ENCODE measurements around the gene FUT7. TPM values are rescaled to one million over a fixed set of nuclear protein-coding genes. Genes with fewer than 3 reads are reported as not detected.

FUT7 gene, protein sequence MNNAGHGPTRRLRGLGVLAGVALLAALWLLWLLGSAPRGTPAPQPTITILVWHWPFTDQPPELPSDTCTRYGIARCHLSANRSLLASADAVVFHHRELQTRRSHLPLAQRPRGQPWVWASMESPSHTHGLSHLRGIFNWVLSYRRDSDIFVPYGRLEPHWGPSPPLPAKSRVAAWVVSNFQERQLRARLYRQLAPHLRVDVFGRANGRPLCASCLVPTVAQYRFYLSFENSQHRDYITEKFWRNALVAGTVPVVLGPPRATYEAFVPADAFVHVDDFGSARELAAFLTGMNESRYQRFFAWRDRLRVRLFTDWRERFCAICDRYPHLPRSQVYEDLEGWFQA
- total RNA-seq, result not detected in 2 replicates

GRCh38 chr9:137031904-137032640 is at the start of gene FUT7:
Gene FUT7, minus strand, starts transcription at chr9:137032088. Its CDS starts 97 bp downstream, at chr9:137031991.

GRCh38 chr9:137077010-137077747 is 45.3 kb upstream of the FUT7 start, which contains the start of gene UAP1L1:
Gene UAP1L1, plus strand, starts transcription at chr9:137077517. Its CDS starts 16 bp downstream, at chr9:137077533.

GRCh38 chr9:137070201-137070905 is 38.5 kb upstream of the FUT7 start, which contains the start of gene SAPCD2:
Gene SAPCD2, minus strand, starts transcription at chr9:137070557. Its CDS starts 97 bp downstream, at chr9:137070460.

DNA sequence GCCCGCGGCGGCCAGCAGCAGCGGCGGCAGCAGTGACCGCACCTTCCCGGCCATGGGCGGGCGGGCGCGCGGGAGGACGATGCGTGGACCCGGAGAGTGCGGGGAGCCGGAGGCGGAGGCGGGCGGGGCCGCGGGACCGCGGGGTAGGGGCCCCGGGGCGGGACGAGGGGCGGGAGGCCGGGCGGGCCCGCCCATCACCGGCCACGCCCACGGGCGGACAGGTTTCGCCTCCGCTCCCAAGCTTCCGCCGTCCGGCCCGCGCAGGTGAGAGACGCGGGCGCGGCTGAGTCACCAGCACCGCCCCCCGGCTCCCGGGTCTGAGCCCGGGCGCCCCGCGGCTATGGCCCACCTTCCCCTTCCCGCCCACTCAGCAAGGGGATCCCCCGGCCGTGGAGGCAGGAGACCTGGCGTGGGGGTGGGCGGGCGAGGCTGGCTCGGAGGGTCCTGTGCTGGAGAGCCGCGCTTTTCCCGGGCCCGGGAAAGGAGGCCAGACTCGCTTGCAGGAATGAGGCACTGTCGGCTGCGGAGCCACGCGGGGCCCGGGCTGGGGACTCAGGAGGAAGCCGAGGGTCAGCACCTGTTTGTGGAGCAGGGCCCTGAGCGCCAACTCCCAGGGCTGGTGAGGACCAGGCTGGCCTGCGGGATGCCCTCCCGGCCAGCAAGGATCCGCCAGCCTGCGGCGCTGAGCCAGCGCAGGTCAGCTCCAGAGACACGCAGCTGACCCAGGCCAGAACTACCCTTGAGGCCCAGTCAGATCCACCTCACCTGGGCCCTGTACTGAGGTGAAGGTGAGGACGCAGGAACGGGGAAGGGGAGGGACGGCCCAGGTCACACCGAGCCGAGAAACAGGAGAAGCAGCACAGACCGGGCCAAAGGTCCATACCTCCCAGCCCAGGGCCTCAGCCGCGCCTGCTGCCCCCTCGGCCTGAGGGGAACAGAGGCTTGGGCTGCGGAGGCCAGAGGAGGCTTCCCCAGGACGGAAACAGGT is 22.4 kb upstream of the FUT7 start, which contains the start of gene ENTPD2:
Gene ENTPD2, minus strand, starts transcription at position 118 of the 988 bp plus-strand sequence. Its CDS starts 64 bp downstream, at position 54.

DNA sequence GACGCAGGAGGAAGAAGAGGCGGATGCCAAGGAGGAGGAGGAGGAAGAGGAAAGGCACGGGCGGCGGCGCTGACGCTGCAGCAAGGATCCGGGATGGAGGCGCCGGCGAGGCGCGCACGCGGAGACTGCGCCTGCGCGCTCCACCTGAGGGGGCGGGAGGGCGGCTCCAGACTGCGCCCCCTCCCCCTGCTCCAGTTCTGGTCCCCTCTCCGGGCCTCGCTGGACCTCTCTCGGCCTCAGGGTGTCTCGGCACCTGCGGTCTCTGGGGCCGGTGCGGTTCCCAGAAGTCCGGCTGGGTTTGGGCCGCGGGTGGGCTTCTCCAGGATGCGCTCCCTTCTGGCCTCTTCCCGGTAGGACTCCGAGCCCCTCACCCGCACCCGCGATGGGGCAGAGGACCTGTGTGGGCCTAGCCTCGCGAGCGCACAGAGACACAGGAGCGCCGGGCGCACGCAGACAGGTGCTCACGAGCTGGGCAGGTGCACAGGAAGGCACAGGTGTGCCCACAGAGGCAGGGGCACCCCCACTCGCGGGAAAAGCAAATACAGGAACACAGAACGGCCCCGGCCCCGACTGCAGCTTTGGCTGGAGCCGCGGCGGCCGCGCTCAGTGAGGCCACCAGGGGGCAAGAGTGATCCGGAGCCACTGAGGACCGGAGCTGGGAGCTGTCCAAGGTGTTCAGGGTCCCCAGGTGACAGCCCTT is 14.3 kb upstream of the FUT7 start, which contains the start of gene NPDC1:
Gene NPDC1, minus strand, starts transcription at position 90 of the 700 bp plus-strand sequence. CDS start 188 bp downstream, outside the sequence.

DNA sequence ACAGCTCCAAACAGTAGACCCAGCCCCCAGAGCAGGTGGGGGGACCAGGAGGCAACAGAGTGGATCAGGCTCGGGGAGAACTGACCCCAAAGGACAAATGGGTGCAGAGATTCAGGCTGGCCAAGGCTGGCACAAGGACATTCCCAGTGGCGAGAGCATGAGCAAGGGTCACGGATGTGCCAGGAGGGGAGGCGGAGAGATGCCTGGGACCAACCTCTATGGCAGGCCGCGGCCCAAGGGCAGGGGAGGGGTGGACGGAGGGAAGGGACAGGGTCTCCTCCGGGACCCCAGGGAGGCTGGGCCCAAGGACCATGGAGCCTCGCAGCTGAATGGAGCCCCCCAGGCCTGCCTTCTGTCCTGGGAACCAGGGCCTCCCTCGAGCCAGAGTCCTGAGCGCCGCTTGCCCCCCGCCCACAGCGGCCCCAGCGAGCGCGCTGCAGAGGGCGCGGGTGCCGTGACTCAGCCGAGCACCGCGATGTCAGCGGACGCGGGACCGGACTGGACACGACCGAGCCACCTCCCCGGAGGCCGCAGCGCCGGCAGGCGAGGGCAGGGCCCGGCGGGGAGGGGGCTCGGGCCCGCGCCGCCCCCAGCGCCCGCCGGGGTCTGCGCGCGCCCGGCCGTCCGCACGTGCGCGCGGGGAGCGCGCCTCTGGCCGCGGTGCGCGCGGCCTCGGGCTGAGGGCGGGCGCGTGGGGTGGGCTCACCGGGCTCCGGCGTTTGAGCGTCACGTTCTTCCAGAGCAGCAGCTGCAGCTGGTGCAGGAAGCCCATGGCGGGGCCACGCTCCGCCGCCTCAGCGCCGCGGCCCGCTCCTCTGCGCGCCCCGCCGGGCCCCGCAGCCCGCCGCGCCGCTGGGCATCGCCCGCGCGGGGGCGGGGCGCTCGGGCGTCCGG is 4.3 kb downstream of the FUT7 start, which contains the start of gene ABCA2:
Gene ABCA2, minus strand, starts transcription at position 869 of the 894 bp plus-strand sequence. Its CDS starts 97 bp downstream, at position 772.

DNA sequence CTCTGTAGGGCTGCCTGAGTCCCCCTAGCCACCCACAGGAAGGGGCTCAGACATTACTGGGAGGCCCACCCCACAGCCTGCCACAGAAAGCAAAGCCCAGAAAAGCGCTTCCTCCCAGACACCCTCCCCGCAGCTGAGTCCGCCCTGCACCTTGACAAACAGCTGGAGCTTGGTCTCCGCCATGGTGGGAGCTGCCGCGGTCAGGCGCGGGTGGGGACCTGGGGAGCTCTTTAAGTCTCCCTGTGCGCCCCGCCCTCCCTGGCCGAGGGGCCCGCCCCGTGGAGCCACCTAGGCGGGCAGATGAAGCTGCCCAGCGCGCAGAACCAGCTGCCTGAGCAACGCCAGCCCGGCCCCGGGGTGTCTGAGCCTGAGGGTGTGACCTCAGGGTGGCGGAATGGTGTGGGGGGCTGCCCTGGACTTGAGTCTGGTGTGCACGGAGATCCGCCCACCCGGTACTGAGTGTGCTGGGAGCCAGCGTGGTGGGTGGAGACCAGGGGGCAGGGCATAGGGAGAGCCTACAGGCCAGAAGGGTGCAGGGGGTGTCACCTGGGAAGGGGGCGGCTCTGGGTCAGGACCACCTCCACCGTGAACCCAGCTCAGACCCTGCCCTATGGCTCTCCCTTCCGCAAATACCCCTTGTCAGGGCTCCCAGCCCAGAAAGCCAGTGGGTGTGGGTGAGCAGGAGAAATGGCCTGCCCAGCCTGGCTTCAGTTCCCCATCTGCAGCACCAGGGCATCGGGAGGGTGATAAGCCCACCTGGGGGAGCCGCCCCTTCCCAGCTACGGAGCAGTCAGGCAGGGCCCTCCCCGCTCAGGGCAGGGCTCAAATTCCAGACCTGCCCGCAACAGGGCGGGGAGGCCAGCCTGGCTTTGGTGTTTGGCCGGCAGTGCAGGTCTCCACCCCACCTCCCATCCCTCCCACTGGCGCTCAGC is 35.3 kb downstream of the FUT7 start, which contains the start of gene CLIC3:
Gene CLIC3, minus strand, starts transcription at position 208 of the 932 bp plus-strand sequence. Its CDS starts 25 bp downstream, at position 183.

DNA sequence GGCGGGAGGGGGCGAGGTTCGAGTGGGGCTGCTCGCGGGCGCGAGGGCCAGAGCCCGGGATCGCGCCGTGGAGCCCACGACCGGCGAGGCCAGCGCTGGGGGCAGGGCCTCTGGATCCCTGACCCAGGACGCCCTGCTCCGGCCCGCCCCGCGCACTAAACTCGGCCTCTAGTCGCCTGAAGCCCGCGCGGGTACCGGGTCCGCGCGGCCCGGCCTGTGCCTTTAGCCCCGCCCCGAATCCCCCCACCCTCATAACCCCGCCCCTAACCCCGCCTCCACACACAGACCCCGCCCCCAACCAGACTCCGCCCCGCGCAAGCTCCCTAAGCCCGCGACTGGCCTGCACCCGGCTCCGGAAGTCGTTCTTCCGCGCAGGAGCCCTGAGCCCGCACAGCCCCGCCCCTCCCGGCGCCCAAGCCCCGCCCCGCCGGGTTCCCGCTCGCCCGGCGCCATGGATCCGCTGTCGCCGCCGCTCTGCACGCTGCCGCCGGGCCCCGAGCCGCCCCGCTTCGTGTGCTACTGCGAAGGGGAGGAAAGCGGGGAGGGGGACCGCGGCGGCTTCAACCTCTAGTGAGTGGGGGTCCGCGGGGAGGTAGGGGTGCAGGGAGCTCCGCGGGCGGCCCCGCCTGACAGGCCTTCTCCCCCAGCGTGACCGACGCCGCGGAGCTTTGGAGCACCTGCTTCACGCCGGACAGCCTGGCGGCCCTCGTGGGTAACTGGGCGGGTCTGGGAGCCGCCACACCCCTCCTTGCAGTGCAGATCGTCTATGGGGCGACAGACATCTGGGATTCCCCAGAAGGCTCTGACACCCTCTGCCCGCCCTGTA is 39.7 kb downstream of the FUT7 start, which contains the start of gene PAXX:
Gene PAXX, plus strand, starts transcription at position 430 of the 826 bp plus-strand sequence. Its CDS starts 22 bp downstream, at position 452.

GRCh38 chr9:136982232-136983051 is 49.4 kb downstream of the FUT7 start, which contains the start of gene LCNL1:
Gene LCNL1, plus strand, starts transcription at chr9:136982993. Its CDS starts 594 bp downstream, at chr9:136983587.

Other genes starting within 250 kb of the FUT7 start
- 36.9 and 38.7 TPM in 2 replicates for gene TMEM141, start 240.7 kb downstream of the FUT7 start, total RNA-seq
- 0.22 TPM in 1 of 2 replicates, not detected in the other for gene CCDC183, start 235.8 kb downstream of the FUT7 start, total RNA-seq
- gene RABL6, start 224.1 kb downstream of the FUT7 start, total RNA-seq, result 77.0 and 129 TPM in 2 replicates
- 1.4 and 2.0 TPM in 2 replicates for gene AJM1, start 189.6 kb downstream of the FUT7 start, total RNA-seq
- 54.8 and 63.5 TPM in 2 replicates for gene PHPT1, start 182.7 kb downstream of the FUT7 start, total RNA-seq
- gene MAMDC4, start 179.7 kb downstream of the FUT7 start, total RNA-seq, result 2.0 and 3.5 TPM in 2 replicates
- gene EDF1, start 165.8 kb downstream of the FUT7 start, total RNA-seq, result 169 and 339 TPM in 2 replicates
- gene TRAF2, start 145.6 kb downstream of the FUT7 start, total RNA-seq, result 9.6 and 15.2 TPM in 2 replicates
- 198 and 213 TPM in 2 replicates for gene FBXW5, start 87.3 kb downstream of the FUT7 start, total RNA-seq
- 0.66 TPM in 1 of 2 replicates, not detected in the other for gene C8G, start 86.8 kb downstream of the FUT7 start, total RNA-seq
- gene LCN12, start 79.8 kb downstream of the FUT7 start, total RNA-seq, result 0.88 TPM in 1 of 2 replicates, not detected in the other
- gene PTGDS, start 54.6 kb downstream of the FUT7 start, total RNA-seq, result 4.2 and 78.6 TPM in 2 replicates
- gene LCNL1, start 49.1 kb downstream of the FUT7 start, total RNA-seq, result 0.14 and 9.8 TPM in 2 replicates
- 12.0 and 13.9 TPM in 2 replicates for gene PAXX, start 39.7 kb downstream of the FUT7 start, total RNA-seq
- 4.3 and 12.7 TPM in 2 replicates for gene CLIC3, start 35.5 kb downstream of the FUT7 start, total RNA-seq
- 18.8 and 18.9 TPM in 2 replicates for gene ABCA2, start 3.9 kb downstream of the FUT7 start, total RNA-seq
- 16.0 and 21.0 TPM in 2 replicates for gene NPDC1, start 14.1 kb upstream of the FUT7 start, total RNA-seq
- not detected in 2 replicates for gene ENTPD2, start 22.0 kb upstream of the FUT7 start, total RNA-seq
- gene SAPCD2, start 38.5 kb upstream of the FUT7 start, total RNA-seq, result 0.22 and 15.9 TPM in 2 replicates
- 28.2 and 29.1 TPM in 2 replicates for gene UAP1L1, start 45.4 kb upstream of the FUT7 start, total RNA-seq
- 68.1 and 103 TPM in 2 replicates for gene MAN1B1, start 54.9 kb upstream of the FUT7 start, total RNA-seq
- 58.1 and 86.7 TPM in 2 replicates for gene DPP7, start 82.6 kb upstream of the FUT7 start, total RNA-seq
- 0.29 TPM in 1 of 2 replicates, not detected in the other for gene GRIN1, start 107.1 kb upstream of the FUT7 start, total RNA-seq
- gene LRRC26, start 138.0 kb upstream of the FUT7 start, total RNA-seq, result not detected in 2 replicates
- not detected in 2 replicates for gene TMEM210, start 140.0 kb upstream of the FUT7 start, total RNA-seq
- 30.4 and 32.4 TPM in 2 replicates for gene ANAPC2, start 156.5 kb upstream of the FUT7 start, total RNA-seq
- gene SSNA1, start 156.6 kb upstream of the FUT7 start, total RNA-seq, result 75.5 and 82.3 TPM in 2 replicates
- 9.9 and 14.9 TPM in 2 replicates for gene TPRN, start 168.7 kb upstream of the FUT7 start, total RNA-seq
- gene TMEM203, start 173.6 kb upstream of the FUT7 start, total RNA-seq, result 28.9 and 41.4 TPM in 2 replicates
- 10.1 and 15.3 TPM in 2 replicates for gene NDOR1, start 173.6 kb upstream of the FUT7 start, total RNA-seq
- 0.22 and 0.43 TPM in 2 replicates for gene RNF208, start 190.2 kb upstream of the FUT7 start, total RNA-seq
- 0.14 and 0.66 TPM in 2 replicates for gene CYSRT1, start 193.1 kb upstream of the FUT7 start, total RNA-seq
- not detected in 2 replicates for gene RNF224, start 195.4 kb upstream of the FUT7 start, total RNA-seq
- gene SLC34A3, start 198.8 kb upstream of the FUT7 start, total RNA-seq, result not detected in 2 replicates
- gene TUBB4B, start 209.2 kb upstream of the FUT7 start, total RNA-seq, result 93.4 and 509 TPM in 2 replicates
- gene STPG3, start 219.2 kb upstream of the FUT7 start, total RNA-seq, result not detected in 2 replicates
- gene NELFB, start 223.2 kb upstream of the FUT7 start, total RNA-seq, result 44.2 and 74.0 TPM in 2 replicates
- 48.1 and 108 TPM in 2 replicates for gene TOR4A, start 245.6 kb upstream of the FUT7 start, total RNA-seq

Measured in placental pericyte (primary cell).